Neural progenitor cell (in vitro differentiated cells): ENCODE measurements around the gene KCNS1.

Experiments used
- CTCF ChIP-seq: fragments of 200-600 bp; sonication (generic); IDR thresholded peaks from 2 replicates; pipeline ENCODE4 v1.5.1; 2017; ENCODE audit warnings: antibody characterized with exemption, mild to moderate bottlenecking
- EZH2 ChIP-seq: fragments of 200-600 bp; sonication (generic); IDR thresholded peaks from 2 replicates; pipeline ENCODE4 v1.6.1; 2017; ENCODE audit warnings: antibody characterized with exemption, mild to moderate bottlenecking, moderate library complexity
- EZH2phosphoT487 ChIP-seq: fragments of 200-600 bp; sonication (generic); IDR thresholded peaks from 2 replicates; pipeline ENCODE4 v1.6.1; 2017; ENCODE audit warnings: antibody characterized with exemption

- peak; percentile 22 for TF ChIP-seq CTCF
- no peak for TF ChIP-seq EZH2
- no peak for TF ChIP-seq EZH2phosphoT487
These were observed 19.9 kb downstream of the KCNS1 start for GRCh38 chr20:45080867-45081624.
